ENCODE results near the gene EPHA3. TPM values are rescaled to one million over a fixed set of nuclear protein-coding genes. Genes with fewer than 3 reads are reported as not detected.

EPHA3 gene
- total RNA-seq, 1 experiment from 2014 or later: not detected

DNA sequence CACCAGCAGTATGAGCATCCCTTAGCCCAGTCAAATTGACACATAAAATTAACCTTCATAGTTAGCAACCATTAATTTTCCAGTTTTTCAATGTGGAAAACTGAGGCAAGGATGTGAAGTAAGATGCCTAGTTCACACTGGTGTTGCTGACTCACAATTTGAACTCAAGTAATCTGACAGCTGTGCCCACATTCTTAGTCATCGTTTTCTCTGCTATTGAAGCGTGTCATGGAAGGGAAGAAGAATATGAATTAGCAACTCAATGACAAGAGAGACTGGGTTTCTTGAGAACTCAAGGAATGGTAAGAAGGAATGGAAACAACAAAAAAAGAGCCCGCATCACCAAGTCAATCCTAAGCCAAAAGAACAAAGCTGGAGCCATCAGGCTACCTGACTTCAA lies 261.4 kb downstream of the EPHA3 start:
- CTCF ChIA-PET: no interaction called here
- H3K36me3 Mint-ChIP-seq (ENCODE audit: insufficient read depth, unreplicated experiment): no peaks in the 10 kb centered on the region
- POLR2A ChIA-PET: no interaction called here
- H3K27me3 ChIP-seq (replicated peaks; ENCODE audit: control insufficient read depth, insufficient read depth, low read length): no peaks in the 10 kb centered on the region
- H3K27me3 Mint-ChIP-seq (ENCODE audit: insufficient read depth, unreplicated experiment): no peaks in the 10 kb centered on the region
- no peaks in the 10 kb centered on the region for H3K36me3 ChIP-seq (ENCODE audit: control insufficient read depth, insufficient read depth, low read length)
- no peak overlapping the region for H3K4me3 Mint-ChIP-seq (ENCODE audit: unreplicated experiment)
- no peaks in the 10 kb centered on the region for H3K4me1 Mint-ChIP-seq (ENCODE audit: low read depth, unreplicated experiment)
- no peaks in the 10 kb centered on the region for H3K9me3 Mint-ChIP-seq (ENCODE audit: unreplicated experiment)
- no peaks in the 10 kb centered on the region for H3K9me3 ChIP-seq
- H3K4me1 ChIP-seq: no peaks in the 10 kb centered on the region
- H3K27ac Mint-ChIP-seq (ENCODE audit: unreplicated experiment): no peak overlapping the region
- DNase-seq: no peak
- TF ChIP-seq CTCF (IDR thresholded peaks at IDR 0.05; ENCODE audit: insufficient read depth in 1 of 2, low read depth in 1 of 2, low read length in 1 of 2, severe bottlenecking in 1 of 2, unreplicated experiment in 1 of 2): no peak
- BruUV-seq (replicated peaks): no TSS peak
- intact Hi-C loops (cut with micrococcal nuclease; ENCODE audit: unreplicated experiment): no loop called here
- no peak overlapping the region for H3K4me3 ChIP-seq (ENCODE audit: low read depth, low read length)

DNA sequence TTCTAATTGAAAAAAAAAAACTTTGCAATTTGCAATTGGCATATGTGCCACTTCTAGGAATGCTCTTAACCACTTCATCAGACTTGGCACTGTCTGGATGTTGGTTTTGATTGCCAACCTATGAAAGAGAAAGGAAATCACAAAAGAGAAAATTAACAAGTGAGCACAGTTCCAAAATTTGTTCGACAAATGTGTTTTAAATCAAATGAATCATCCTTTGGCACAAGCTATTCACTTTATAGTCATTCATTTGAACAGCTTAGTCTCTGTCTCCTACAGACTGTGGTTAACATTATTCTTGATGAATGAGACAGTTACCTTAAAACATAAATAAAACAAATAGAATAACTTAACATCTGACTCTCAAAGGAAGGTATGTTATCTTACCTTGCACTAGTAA lies 265.0 kb downstream of the EPHA3 start:
- Mint-ChIP-seq H3K27me3 (ENCODE audit: insufficient read depth, unreplicated experiment) (no peaks in the 10 kb centered on the region), H3K4me1 (ENCODE audit: low read depth, unreplicated experiment) (no peaks in the 10 kb centered on the region), H3K4me3 (ENCODE audit: unreplicated experiment) (no peak overlapping the region), H3K9me3 (ENCODE audit: unreplicated experiment) (no peaks in the 10 kb centered on the region), H3K27ac (ENCODE audit: unreplicated experiment) (no peak overlapping the region), H3K36me3 (ENCODE audit: insufficient read depth, unreplicated experiment) (no peaks in the 10 kb centered on the region)
- H3K4me1 ChIP-seq: no peaks in the 10 kb centered on the region
- ChIA-PET CTCF (no interaction called here), POLR2A (no interaction called here)
- intact Hi-C loops (cut with micrococcal nuclease; ENCODE audit: unreplicated experiment): no loop called here
- no peaks in the 10 kb centered on the region for H3K36me3 ChIP-seq (ENCODE audit: control insufficient read depth, insufficient read depth, low read length)
- BruUV-seq (replicated peaks): no TSS peak
- no peak for TF ChIP-seq CTCF (IDR thresholded peaks at IDR 0.05; ENCODE audit: insufficient read depth in 1 of 2, low read depth in 1 of 2, low read length in 1 of 2, severe bottlenecking in 1 of 2, unreplicated experiment in 1 of 2)
- no peak overlapping the region for H3K4me3 ChIP-seq (ENCODE audit: low read depth, low read length)
- DNase-seq: no peak
- no peaks in the 10 kb centered on the region for H3K9me3 ChIP-seq
- H3K27me3 ChIP-seq (replicated peaks; ENCODE audit: control insufficient read depth, insufficient read depth, low read length): no peaks in the 10 kb centered on the region

DNA sequence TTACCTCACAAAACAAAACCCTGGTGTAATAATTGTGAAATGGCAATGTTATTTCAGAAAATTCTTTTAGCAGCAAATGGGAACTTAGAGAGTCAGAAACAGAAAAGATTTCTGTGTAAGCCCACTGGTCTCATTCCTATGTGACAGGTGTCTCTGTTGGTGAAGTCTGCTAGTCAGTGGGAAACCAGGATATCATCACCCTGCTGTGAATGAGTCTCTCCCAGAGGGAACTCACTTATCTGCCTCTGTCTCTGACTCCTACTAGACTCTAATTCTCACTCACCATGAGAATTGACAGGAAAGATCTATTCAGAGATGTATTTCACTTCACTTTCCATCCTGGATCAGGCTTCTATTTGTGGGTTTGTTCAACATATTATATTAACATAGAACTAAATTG lies 266.0 kb downstream of the EPHA3 start:
- Histone ChIP-seq H3K27me3 (replicated peaks; ENCODE audit: control insufficient read depth, insufficient read depth, low read length) (no peaks in the 10 kb centered on the region), H3K36me3 (ENCODE audit: control insufficient read depth, insufficient read depth, low read length) (no peaks in the 10 kb centered on the region), H3K4me3 (ENCODE audit: low read depth, low read length) (no peak overlapping the region), H3K9me3 (no peaks in the 10 kb centered on the region), H3K4me1 (no peaks in the 10 kb centered on the region)
- no peaks in the 10 kb centered on the region for H3K4me1 Mint-ChIP-seq (ENCODE audit: low read depth, unreplicated experiment)
- H3K4me3 Mint-ChIP-seq (ENCODE audit: unreplicated experiment): no peak overlapping the region
- intact Hi-C loops (cut with micrococcal nuclease; ENCODE audit: unreplicated experiment): no loop called here
- ChIA-PET POLR2A (no interaction called here), CTCF (no interaction called here)
- DNase-seq: no peak
- no peaks in the 10 kb centered on the region for H3K27me3 Mint-ChIP-seq (ENCODE audit: insufficient read depth, unreplicated experiment)
- H3K36me3 Mint-ChIP-seq (ENCODE audit: insufficient read depth, unreplicated experiment): no peaks in the 10 kb centered on the region
- H3K9me3 Mint-ChIP-seq (ENCODE audit: unreplicated experiment): no peaks in the 10 kb centered on the region
- H3K27ac Mint-ChIP-seq (ENCODE audit: unreplicated experiment): no peak overlapping the region
- TF ChIP-seq CTCF (IDR thresholded peaks at IDR 0.05; ENCODE audit: insufficient read depth in 1 of 2, low read depth in 1 of 2, low read length in 1 of 2, severe bottlenecking in 1 of 2, unreplicated experiment in 1 of 2): no peak
- BruUV-seq (replicated peaks): no TSS peak
